GM18858 (cell line): ENCODE results near the gene IZUMO1.
A peak's percentile ranks its signal among the peaks of the same experiment; 100 is the strongest.
"Not testable (repeated sequence)": the region's sequence is repeated elsewhere in the genome, so short reads cannot be mapped to it uniquely, and the experiment has no call there.

ENCODE experiments used
- ATAC-seq: cut with Tn5 transposase; IDR thresholded peaks from one replicate; pipeline ENCODE4 v1.9.1; 2021; ENCODE audit not compliant: unreplicated experiment

Gene IZUMO1

DNA sequence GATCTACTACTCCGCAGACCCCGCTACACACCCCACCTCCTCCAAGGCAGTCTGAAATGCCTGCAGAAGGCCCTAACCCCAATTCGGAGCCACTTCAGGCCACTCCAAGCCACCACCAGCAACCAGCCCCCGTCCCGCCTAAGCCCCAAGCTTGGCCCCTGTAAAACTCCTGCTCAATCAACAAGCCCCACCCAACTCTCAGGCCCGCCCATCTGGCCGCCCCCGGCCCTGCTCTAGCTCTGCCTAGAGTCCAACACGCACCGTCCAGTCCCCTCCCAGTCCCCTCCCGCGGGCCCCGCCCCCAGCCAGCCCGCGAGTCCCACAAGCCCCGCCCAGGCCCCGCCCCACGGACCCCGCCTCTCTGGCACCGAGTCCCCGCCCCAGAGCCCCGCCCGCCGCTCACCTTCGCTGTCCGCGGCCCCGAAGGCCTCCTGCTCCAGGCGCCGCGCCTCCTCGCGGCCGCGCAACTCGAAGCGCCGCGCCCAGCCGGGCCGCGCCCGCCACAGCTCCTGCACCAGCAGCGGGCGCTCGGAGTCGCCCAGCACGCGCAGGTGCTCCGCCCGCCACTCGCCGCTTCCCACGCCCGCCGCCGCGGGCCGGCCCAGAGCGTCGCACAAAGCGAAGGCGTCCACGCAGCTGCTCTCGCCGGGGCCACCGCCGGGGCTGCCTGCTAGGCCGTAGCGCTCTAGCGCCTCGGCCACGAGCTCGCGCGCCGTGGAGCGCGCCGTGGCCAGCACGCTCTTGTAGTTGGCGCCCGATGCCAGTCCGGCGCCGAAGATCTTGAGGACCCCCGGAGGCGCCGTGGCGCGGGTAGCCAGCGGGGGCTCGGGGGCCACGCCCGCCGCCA lies 7.9 kb downstream of the IZUMO1 start:
- ATAC-seq, result no peak

DNA sequence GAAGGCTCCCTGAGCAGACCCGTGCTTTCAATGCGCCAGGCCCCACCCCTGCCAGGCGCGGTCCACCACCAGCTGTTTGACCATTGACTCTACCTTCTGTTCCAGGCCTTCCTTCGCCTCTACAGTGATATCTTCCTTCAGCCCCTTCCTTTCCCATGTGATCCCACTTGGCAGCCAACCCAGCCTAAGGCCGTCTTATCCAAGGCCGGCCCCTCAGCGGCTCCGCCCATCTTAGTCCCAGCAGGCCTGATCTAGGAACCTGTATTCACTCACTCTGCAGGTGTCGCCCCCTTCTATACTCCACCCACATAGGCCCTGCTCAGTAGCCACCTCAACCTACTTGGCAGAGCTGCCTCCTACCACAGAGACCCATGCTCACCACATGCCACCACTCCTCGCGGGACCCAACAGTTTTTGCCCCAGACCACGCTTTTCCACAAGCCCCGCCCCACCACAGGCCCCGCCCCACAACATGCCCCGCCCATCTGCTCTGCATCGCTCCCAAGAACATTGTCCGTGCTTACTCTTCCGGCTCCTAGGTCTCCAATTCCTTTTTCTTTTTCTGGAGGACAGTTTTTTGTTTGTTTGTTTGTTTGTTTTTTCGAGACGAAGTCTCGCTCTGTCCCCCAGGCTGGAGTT lies 9.2 kb downstream of the IZUMO1 start:
- no peak for ATAC-seq

DNA sequence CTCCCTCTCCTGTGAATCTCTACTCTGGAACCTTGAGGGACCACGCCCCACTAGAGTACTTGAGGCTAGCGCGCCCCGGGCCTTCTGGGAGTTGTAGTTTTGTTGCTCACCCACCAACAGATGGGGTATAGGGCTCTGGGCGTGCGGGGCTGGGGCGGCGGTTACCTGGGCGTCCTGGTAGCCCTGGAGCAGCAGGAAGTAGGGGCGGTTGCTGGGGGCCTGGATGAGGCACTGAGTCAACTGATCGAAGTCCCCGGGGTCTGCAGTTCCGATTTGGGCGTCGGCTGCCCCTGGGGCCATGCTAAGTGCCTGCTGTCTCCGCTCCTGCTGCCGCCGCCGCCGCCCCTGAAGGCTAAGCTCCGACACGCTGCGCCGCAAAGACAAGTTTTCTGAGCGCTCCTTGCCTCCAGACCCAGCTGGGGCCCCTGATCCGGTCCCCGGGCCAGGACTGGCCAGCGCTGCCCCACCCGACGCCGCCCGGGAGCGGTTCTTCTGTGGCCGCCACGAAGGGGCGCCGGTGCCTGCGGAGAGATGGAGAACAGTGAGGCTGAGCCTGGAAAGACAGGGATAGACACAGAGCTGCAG lies 11.6 kb downstream of the IZUMO1 start:
- no peak for ATAC-seq

DNA sequence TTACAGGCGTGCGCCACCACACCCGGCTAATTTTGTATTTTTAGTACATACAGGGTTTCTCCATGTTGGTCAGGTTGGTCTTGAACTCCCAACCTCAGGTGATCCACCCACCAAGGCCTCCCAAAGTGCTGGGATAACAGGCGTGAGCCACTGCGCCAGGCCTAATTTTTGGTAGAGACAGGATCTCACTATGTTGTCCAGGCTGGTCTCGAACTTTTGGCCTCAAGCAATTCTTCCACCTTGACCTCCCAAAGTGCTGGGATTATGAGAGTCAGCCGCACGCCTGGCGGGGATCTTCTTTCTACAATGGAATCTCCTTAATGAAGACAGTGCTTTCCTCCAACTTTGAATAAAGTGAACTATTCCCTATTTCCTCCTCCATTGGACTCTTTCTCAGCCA lies 12.1 kb downstream of the IZUMO1 start:
- no peak for ATAC-seq

DNA sequence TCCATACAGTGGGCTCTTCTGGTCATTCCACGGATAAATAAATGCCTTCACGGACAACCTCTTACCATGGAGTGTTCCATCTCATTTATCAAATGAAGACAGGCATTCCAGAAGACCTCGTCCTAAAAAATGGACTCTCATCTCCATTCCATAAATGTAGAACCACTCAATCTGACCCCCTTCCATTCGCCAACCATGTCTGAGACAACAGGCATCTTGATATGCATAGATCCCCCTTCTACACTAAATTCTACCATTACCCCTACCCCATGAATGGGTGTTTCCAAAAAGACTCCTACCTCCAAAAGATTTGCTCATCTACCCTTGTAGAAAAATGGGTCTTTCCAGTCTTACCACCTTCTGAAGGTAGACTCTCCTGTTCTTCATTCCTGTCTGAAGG lies 15.3 kb downstream of the IZUMO1 start:
- no peak for ATAC-seq

DNA sequence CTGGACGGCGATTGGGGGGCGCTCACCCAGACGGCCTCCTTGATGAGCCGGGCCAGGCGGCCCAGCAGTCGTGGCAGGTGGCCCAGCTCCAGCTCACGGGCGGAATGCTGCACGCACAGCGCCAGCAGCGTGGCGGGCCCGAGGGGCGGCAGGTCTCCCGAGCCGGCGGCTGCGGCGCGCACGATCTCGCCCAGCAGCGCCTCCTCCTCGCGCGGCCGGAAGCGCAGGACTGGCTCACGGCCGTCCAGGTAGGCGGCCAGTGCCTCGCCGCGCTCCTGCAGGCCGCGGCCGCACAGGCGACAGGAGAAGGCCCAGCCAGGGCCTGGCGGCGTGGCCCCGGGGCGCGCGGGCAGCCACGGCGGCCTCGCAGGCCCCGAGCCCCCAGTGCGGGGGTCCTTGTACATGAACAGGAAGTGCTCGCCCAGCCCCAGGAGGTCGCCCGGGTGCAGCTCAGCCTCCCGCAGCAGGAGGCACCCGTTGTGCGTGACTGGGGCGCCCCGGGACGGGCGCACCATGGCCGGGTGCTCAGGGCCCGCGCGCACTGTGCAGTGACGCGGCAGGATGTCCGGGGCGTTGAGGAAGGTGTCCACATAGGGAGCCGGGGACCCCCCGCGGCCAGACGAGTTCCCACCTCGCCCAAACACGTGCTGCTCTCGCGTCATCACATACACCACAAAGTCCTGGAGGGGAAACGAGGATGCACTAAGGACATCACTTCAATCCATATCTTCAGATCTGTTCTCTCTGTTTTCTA lies 17.6 kb downstream of the IZUMO1 start:
- no peak for ATAC-seq

DNA sequence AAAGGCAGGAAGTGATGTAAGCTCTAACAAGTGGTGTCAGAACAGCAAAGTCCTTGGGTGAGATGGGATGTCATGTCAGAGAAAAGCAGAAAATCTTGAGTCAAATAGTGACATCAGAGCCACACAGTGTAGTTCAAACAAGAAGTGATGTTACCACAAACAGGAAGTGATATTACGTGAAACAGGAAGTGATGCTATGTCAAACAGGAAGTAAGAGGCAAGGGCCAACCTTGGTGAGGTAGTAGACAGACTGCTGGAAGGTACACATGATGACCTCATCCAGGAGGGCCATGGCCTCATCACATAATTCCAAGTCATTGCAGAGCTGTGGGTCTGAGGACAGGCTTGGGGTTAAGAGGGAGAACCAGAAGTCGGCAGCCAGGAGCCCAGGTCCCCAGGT lies 20.2 kb downstream of the IZUMO1 start:
- no peak for ATAC-seq

DNA sequence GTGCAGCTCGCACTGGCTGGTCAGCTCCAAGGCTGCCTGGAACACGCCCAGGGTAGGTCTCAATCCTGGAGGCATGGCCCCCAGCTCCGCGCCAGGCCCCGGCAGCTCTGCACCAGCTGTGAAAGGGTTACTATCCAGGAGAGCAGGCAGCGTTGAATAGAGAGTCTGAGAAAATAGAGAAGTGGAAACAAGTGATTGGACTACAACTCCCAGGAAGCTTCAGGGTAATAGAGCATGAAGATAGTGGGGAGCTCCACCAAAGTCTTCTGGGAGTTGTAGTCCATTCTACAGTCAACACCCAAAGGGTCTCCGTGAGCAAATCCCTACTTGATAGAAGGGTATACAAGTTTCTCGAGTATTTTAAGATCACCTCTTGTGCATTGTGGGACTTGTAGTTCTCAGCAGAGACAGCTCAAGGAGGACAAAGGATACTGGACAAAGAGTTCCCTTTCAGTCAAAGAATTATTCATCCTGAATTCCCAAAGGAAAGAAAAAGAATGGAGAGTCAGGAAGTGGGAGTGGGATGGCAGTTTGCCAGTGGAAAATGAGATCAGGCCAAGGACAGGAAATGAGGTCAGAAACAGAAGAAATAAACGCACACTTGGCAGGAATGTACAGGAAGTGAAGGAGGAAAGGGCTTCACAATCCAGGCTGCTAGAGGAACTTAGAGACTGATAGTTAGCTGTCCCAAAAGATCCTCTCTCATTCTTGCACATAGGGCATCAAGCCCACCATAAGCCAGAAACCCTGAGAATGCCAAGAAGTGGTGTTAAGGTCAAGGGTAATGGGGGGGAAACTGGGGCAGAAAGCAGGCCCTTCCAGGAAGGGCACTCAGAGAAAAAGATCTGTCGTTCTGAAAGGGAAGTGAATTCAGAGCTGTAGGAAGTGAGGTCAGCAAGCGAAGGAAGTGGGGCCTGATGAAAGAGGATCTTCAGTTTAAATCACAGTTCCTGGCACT lies 21.6 kb downstream of the IZUMO1 start:
- ATAC-seq, result no peak

DNA sequence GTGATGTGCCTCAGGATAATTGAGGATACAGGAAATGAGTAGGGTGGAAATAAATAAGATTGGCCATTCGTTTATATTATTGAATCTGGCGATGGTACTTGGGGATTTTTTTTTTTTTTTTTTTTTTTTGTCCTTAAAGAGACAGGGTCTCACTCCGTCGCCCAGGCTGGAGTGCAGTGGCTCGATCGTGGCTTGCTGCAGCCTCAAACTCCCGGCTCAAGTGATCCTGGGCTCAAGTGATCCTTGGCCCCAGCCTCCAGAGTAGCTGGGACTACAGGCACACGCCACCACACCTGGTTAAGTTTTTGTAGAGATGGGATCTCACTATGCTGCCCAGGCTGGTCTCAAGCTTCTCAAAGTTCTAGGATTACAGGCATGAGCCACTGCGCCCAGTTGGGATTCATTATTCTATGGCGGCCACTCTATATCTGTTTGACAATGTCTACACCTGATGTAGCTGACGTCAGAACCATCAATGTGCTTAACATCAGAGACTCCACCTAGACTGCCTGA lies 24.5 kb downstream of the IZUMO1 start:
- ATAC-seq, result no peak

DNA sequence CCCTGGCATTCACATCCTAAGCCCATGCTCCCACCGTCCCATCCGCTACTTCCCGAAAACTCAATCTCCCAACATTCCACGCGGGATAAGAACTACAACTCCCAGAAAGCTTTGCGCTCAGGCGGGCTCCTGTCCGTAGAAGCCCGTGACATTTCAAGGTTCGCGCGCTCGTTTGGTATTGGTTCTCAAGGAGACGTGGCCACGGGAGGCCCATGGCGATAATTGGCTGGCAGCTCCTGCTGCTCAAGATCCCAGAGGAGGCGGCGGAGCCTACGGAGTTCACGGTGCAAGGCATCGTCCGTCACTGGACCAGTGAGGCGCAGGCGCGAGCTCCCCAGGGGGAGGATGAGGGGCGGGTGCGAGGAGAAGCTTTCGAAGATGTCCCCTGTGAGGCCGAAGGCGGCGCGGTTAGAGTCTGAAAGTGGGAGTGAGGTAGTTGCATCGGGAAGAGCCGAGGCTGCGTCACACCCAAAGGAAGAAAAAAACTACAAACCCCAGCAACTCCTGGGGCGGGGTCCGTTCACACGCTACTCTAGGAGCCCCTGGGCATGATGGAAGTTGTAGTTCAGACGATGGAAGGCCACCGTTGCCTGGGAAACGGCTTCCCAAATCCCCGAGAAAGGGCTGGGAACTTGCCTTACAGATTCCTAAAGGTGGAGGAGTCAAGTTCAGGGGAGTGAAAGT lies 26.0 kb downstream of the IZUMO1 start:
- ATAC-seq, result peak; percentile 59

DNA sequence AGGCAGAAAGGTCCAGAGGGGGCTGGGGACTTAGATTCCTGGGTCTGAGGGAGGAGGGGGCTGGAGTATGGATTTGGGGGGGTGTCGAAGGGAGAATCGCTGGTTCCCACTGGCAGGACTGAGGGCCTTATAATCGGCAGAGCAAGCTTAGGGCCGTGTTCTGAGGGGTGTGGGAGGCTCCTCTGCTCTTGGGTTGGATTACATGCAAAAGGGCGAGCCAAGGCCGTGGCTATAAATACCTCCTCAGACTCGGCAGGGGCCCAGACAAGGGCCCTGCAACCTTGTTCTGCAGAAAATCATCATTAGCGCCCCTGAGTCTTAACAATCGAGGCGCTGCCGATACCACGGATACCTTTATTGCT lies 26.5 kb downstream of the IZUMO1 start:
- no peak for ATAC-seq

DNA sequence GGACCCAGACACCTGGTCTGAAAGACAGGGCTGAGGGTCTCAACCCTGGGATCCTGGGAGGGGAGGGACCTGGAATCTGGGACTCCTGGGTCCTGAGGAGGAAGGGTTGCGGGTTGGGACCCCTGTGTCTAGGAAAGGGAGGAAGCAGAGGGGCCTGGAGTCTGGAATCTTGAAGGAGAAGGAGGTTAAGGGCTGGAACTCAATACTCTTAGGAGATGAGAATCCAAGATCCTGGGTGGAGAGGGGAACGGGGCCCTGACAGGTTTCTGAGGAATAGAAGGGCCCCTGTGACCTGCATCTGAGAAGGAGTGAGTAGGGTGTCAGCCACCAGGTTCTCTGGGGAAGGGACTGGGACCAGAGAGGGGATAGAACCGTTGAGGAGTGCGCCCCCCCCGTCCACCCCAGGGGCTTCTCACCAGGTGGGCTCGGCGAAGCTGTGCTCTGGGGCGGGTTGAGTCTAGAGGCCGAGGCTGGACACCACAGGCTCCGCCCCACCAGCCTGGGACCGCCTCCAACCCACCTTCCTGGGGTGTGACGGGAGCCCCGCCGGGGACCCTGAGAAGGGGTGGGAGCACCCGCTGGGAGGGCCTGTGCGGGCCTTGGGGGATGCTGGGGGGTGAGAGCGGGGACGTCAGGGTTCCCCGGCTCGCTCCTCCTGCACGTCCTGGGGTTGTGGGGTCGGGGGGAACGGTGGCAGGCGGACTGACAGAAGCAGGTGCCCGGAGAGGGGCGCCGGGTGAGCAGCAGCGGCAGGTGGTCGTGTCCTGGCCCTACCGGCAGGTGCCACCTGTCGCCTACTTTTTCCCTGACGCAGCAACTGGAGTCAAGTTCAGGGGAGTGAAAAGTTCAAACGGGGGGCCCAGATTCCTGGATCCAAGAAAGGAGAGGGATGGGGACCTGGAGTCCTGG lies 27.2 kb downstream of the IZUMO1 start, which contains the start of gene MAMSTR:
Gene MAMSTR, minus strand, starts transcription at position 463 of the 909 bp plus-strand sequence. CDS start 694 bp downstream, outside the sequence.
- no peak for ATAC-seq

DNA sequence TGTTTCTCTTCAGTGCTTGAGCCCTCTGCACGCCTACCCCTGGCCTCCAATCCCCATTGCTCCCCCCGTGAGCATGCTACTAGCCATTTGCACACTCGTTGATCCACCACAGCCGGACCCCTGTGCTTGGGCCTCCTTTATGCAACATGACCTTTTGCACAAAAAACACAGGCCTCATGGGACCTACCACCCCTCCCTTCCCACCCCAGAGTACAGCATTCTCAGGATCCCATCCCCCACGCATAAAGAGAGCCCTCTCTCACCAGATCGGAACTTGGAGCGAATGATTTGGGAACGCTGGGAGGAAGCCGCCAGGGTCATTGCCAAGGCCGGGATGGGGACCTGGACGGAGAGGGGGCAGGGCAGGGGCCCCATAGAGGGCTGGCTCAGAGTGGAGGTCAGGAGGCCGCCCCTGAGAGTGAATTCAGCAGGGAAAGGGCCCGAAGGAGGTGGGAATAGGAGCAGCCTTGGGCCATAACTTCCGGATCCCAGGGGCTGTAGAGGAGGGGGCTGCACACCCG lies 27.9 kb downstream of the IZUMO1 start:
- ATAC-seq, result no peak

DNA sequence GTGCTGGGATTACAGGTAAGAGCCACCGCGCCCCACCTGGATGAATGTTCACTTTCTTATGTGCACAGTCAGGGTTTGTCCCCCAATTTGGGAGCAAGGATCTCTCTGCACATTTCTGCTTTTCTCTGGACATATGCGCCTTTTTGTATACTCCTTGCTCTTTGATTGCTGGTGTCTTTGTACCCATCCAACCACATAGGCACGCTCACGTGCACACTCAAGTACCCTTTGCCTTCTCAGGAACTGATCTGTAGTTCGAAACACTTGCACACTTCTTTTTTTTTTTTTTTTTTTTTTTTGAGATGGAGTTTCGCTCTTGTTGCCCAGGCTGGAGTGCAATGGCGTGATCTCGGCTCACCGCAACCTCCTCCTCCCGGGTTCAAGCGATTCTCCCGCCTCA lies 28.6 kb downstream of the IZUMO1 start:
- not testable (repeated sequence) for ATAC-seq

DNA sequence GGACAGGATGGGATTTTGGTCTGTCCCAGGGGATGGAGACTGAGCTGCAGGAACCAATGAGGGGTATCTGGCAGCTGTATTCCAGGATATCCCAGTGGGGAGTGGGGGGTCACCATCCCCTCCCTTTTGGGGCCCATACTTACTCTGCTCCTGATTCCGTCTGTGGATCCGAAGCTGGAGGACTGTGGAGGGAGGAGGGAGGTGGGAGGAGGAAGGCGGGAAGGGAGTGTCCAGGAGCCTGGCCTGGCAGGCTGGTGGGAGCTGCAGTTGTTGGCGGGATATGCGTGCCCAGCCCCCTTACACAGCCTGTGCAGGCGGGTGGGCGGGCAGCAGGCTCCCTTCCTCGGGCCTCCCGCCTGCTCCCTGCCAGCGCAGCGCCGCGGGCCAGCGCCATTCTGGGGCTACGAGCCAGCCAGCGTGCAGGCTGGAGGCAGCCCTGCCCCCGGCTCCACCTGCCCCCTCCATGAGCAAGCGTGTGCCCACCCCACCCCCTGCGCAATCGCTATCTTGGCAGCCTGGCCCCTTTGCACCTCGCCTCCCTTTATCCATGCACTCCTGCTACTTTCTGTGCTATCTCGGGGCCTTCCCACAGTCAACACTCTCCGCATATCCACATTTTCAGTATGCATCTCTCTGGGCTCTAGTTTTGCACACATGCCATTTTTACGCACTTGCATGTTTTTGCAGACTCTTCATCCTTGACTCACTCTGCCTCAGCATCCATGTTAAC lies 30.0 kb downstream of the IZUMO1 start:
- ATAC-seq, result no peak

DNA sequence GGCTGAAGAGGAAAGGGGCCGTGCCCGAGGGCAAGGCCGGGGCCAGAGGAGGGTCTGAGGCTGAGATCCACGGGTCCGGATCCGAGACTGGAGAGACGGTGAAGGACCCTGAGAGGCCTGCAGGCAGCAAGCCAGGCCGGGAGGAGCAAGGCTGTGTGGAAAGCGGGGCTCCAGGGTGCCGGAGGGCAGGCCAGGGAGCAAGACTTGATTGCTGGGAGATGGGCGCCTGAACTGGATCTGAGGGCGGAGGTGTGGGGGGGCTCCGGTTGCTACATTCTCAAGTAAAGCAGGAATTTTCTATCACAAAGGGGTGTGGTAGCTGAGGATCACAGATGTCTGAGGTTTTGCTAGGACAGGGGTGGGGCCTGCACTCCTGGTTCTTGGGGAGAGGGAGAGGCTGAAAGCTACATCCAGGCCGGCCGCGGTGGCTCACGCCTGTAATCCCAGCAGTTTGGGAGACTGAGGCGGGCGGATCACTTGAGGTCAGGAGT lies 31.0 kb downstream of the IZUMO1 start:
- ATAC-seq, result no peak
